ENCODE results near the gene ZPBP.

GRCh38 chr7:50073093-50073492 lies 20.0 kb downstream of the ZPBP start:
- TF ChIP-seq, protein P1, sequence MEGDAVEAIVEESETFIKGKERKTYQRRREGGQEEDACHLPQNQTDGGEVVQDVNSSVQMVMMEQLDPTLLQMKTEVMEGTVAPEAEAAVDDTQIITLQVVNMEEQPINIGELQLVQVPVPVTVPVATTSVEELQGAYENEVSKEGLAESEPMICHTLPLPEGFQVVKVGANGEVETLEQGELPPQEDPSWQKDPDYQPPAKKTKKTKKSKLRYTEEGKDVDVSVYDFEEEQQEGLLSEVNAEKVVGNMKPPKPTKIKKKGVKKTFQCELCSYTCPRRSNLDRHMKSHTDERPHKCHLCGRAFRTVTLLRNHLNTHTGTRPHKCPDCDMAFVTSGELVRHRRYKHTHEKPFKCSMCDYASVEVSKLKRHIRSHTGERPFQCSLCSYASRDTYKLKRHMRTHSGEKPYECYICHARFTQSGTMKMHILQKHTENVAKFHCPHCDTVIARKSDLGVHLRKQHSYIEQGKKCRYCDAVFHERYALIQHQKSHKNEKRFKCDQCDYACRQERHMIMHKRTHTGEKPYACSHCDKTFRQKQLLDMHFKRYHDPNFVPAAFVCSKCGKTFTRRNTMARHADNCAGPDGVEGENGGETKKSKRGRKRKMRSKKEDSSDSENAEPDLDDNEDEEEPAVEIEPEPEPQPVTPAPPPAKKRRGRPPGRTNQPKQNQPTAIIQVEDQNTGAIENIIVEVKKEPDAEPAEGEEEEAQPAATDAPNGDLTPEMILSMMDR (conservative IDR thresholded peaks at IDR 0.05; ENCODE audit: low read length) = no peak
- no peak for TF ChIP-seq EZH2phosphoT487 (IDR thresholded peaks at IDR 0.05; ENCODE audit: borderline replicate concordance)

Data from Loucy (cell line).